GM10847 (cell line): ENCODE data around the gene CHST13.

Experiments used
- POLR2A ChIP-seq: IDR thresholded peaks from 2 replicates; pipeline ENCODE4 v1.6.1; 2011; ENCODE audit not compliant: insufficient read length; ENCODE audit errors: extremely low read depth

Gene CHST13

GRCh38 chr3:126525853-126526667 lies 2.1 kb downstream of the CHST13 start:
- no peak for TF ChIP-seq POLR2A

- TF ChIP-seq POLR2A, result no peak
Observed at GRCh38 chr3:126526668-126527005, 2.7 kb downstream of the CHST13 start.

GRCh38 chr3:126527006-126527405 lies 3.1 kb downstream of the CHST13 start:
- no peak for TF ChIP-seq POLR2A

GRCh38 chr3:126527455-126528211 lies 3.7 kb downstream of the CHST13 start:
- no peak for TF ChIP-seq POLR2A

- no peak for TF ChIP-seq POLR2A
Observed at GRCh38 chr3:126528419-126528799, 4.5 kb downstream of the CHST13 start.

- no peak for TF ChIP-seq POLR2A
Observed at GRCh38 chr3:126528800-126529541, 5.0 kb downstream of the CHST13 start.

- no peak for TF ChIP-seq POLR2A
Observed at GRCh38 chr3:126529585-126530170, 5.7 kb downstream of the CHST13 start.

GRCh38 chr3:126530171-126531050 lies 6.5 kb downstream of the CHST13 start:
- TF ChIP-seq POLR2A, result no peak

- no peak for TF ChIP-seq POLR2A
Observed at GRCh38 chr3:126531051-126531330, 7.0 kb downstream of the CHST13 start.

GRCh38 chr3:126533506-126533905 lies 9.6 kb downstream of the CHST13 start:
- no peak for TF ChIP-seq POLR2A

- TF ChIP-seq POLR2A, result no peak
Observed at GRCh38 chr3:126535636-126536035, 11.7 kb downstream of the CHST13 start.

- TF ChIP-seq POLR2A, result no peak
Observed at GRCh38 chr3:126536126-126536525, 12.2 kb downstream of the CHST13 start.

GRCh38 chr3:126537116-126537729 lies 13.3 kb downstream of the CHST13 start:
- TF ChIP-seq POLR2A, result no peak

- TF ChIP-seq POLR2A, result no peak
Observed at GRCh38 chr3:126537730-126538281, 13.9 kb downstream of the CHST13 start.
